ENCODE measurements around the gene DAGLA.

Gene DAGLA

GRCh38 chr11:61706452-61707400 is 26.5 kb downstream of the DAGLA start:
- in situ Hi-C loops (cut with MboI; ENCODE audit: low sequenced_read_pairs): no loop called here

- in situ Hi-C loops (cut with MboI; ENCODE audit: low sequenced_read_pairs): no loop called here
Measured at GRCh38 chr11:61707574-61707973, 27.4 kb downstream of the DAGLA start.

- in situ Hi-C loops (cut with MboI; ENCODE audit: low sequenced_read_pairs): no loop called here
Measured at GRCh38 chr11:61709110-61709509, 28.9 kb downstream of the DAGLA start.

GRCh38 chr11:61709572-61709971 is 29.4 kb downstream of the DAGLA start:
- in situ Hi-C loops (cut with MboI; ENCODE audit: low sequenced_read_pairs): no loop called here

DNA sequence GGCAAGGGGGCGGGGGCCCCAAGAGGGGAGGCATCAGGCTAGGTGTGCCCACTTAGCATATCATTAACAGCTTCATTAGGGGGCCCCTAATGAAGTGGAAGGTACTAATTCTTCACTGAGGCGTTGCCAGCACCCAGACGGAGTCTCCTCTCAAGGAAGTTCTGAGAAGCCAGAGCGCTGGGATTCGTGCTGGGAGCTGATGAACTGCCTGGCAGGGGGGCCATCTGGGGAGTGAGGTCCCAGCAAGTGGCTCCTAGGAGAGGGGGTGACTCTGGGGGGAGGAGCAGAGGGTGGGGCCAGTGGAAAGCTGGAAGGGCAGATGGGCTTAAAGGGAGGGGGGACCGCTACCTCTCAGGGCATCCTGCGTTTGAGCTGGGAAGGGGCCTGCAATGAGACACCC is 29.8 kb downstream of the DAGLA start:
- in situ Hi-C loops (cut with MboI; ENCODE audit: low sequenced_read_pairs): no loop called here

DNA sequence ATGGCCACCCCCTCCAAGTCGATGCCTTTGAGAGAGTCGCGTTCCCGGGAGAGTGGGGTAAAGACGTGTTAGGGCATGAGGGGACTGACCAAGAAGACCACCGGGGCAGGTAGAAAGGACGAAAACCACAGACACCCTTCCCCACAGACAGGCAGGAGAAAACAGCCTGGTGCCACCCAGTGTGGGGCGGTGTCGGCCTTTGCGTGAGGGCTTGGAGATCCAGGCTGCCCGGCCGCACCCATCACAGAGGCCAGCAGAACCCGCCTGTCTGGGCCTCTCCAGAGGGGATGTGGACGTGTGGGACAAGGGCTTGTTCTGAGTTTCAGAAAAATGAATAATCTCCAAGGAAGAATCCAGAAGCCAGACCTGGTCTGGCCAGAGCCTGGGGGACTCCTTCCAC is 30.8 kb downstream of the DAGLA start:
- in situ Hi-C loops (cut with MboI; ENCODE audit: low sequenced_read_pairs): no loop called here

DNA sequence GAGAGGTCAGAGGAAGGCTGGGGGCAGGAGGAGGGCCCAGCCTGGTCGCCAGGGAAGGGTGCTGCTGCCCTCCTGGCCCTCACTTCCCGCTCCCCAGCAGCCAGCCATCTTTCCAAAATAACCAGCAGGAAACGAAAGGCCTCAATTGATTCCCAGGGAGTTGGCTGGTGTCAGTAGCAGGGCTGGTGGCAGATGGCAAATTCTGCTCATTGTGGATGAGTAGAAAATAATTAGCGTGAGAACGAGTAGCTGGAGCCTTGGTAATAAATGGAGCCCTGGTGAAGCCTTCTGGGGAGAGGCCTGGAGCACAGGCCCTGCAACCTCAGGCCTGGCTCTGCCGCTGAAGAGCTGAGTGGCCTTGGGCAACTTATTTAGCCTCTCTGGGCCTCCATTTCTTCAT is 31.3 kb downstream of the DAGLA start:
- in situ Hi-C loops (cut with MboI; ENCODE audit: low sequenced_read_pairs): no loop called here

DNA sequence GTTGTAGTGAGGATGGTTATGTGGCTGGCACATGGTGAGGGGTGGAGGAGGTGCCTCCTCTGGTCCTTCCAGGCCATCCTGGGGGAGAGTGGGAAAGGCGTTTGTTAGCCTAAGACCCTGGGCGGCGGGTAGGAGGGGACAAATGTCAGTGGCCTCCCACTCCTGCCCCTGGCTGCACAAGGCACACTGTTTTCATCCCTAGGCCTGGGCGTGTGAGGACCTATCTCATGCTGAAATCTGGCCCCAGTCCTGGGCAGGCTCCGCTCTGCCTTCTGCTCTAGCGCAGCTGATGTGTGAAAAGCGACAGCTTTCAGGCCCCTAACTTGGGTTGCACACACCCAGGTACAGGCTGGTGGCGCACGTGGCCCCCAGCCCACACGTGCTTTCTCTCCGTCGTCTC is 32.1 kb downstream of the DAGLA start:
- in situ Hi-C loops (cut with MboI; ENCODE audit: low sequenced_read_pairs): no loop called here

DNA sequence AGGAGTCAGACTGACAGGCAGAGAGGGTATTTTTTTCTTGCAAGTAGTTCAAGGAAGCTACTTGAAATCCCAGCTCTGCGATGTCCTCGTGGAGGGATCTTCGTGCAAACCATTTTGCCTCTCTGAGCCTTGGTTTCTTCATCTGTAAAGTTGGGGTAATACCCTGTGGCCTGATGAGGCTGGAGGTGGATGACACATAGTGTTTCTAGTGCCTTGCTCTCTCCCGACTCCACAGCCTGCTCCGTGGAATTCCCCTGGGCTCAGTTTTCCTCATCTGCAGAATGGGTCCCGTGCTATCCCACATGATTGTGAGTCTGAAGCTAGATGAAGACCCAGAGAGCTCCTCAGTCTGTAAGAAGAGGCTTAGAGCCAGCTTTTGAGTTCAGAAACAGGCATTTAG is 32.7 kb downstream of the DAGLA start:
- in situ Hi-C loops (cut with MboI; ENCODE audit: low sequenced_read_pairs): no loop called here

DNA sequence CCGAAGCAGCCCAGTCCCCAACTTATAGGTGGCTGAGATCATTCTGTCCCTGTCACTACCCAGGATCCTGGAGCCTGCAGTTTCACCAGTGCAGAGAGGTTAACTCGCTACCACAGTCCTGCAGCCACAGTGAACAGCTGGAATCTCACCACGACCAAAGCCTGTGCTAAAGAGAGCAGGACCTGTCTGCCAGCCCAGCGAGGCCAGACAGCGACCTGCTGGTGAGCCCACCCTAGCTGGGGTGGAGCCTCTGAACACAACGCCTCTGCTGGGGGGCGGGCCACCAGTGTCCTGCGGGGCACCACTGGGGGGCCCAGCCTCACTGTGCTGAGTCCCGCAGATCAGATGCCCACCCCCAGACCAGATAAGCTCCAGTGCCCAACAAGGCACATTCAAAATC is 33.3 kb downstream of the DAGLA start:
- in situ Hi-C loops (cut with MboI; ENCODE audit: low sequenced_read_pairs): no loop called here

- in situ Hi-C loops (cut with MboI; ENCODE audit: low sequenced_read_pairs): no loop called here
Measured at GRCh38 chr11:61713906-61714305, 33.7 kb downstream of the DAGLA start.

DNA sequence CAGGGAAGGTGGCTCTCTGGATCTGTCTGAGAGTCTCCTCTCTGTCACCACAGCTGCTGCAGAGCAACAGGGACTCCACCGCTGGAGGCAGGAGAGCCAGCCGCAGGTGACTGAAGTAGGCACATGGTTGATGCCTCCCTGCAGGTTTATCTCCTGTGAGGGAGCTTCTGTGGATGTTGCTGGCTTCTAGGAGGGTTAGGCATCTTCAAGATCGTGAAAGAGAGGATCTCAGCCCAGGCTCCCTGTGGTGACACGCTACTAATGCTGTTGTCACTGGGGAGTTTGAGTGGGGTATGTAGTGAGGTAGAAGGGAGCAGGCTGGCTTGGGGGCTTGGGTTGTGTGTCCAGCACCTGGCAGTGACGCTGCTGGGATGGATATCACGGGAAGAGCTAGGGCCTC is 34.1 kb downstream of the DAGLA start:
- in situ Hi-C loops (cut with MboI; ENCODE audit: low sequenced_read_pairs): no loop called here

DNA sequence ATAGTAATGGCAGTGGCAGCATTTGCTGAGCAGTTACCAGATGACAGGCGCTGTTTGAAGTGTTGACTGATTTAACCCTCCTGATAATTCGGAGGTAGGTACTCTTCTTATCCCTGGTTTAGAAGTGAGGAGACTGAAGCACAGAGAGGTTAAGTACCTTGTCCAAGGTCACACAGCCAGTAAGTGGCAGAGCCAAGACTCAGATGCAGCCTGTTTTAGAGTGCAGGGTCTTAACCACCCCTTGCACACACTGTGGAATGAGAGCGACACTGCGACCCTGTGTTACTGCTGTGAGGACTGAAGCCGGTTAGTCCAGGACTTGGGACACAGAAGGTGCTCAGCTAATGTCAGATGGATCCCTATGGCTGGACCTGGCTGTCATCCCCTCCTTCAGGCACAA is 34.7 kb downstream of the DAGLA start:
- in situ Hi-C loops (cut with MboI; ENCODE audit: low sequenced_read_pairs): no loop called here

DNA sequence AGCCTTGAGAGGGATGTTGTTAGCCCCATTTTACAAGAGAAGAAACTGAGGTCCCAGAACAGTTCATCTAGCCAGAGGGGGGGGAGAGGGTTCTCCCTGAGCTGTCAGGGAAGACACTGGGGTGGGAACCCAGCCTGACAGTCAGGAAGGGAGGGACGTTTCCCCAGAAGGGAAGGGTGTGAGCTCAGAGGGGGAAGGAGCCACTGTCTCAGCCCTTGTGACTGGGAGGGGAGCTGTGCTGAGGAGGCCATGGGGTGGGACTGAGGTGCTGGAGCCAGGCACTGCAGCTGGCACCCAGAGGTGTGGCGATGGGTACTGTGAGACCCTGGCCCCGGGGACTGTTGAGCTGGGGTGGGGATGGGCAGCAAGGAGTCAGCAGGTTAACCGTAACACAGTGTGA is 35.7 kb downstream of the DAGLA start:
- in situ Hi-C loops (cut with MboI; ENCODE audit: low sequenced_read_pairs): no loop called here

GRCh38 chr11:61716478-61717285 is 36.5 kb downstream of the DAGLA start:
- in situ Hi-C loops (cut with MboI; ENCODE audit: low sequenced_read_pairs): no loop called here

DNA sequence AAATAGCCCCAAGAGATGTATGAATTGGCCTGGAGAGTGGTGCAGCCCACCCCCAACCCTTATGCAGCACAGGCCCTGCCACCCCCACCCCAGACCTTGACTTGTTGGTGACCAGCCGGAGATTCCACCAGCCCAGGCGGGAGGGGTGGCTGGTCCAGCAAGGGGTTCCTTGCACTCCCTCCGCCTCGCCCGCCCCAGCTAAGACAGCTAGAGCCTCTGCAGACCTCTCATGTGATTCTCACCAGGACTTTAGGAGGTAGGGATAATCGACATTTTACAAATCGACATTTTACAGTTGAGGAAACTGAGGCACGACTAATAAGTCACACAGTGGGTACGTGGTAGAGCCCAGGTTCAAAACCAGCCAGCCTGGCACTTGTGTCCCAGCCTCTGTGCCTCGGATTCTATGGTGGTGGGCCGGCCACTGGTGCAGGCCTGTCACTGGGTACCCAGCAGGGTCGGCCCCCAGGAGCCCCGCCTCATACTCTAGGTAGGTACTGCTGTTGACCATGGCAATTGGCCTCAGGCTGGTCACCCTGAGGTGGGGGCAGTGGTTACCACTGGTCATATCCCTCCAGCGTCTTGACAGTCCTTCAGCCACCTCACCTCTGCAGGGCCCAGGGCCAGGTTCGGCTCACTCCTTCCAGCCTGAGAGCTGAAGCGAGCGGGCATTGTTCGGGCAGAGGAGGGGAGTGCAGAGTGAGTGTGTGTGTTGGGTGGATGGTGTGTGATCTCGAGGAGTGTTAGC is 37.3 kb downstream of the DAGLA start:
- in situ Hi-C loops (cut with MboI; ENCODE audit: low sequenced_read_pairs): no loop called here

GRCh38 chr11:61718046-61718531 is 37.9 kb downstream of the DAGLA start:
- in situ Hi-C loops (cut with MboI; ENCODE audit: low sequenced_read_pairs): no loop called here

GRCh38 chr11:61718621-61719302 is 38.6 kb downstream of the DAGLA start:
- in situ Hi-C loops (cut with MboI; ENCODE audit: low sequenced_read_pairs): no loop called here

DNA sequence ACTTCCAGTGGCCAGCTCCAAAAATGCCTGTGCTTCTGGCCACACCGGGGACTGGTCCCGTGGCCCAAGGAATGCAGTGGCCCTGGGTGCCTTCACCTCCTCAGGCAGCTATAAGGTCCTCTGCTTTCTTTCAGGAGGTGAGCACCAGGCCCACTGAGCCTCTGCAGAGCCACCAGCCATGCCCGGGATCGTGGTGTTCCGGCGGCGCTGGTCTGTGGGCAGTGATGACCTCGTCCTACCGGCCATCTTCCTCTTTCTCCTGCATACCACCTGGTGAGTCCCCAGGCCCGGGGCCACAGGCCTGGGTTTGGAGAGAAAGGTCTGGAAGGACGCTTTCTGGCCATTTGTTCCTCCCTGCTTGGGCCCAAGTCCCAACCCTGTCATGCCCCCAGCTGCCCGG is 39.8 kb downstream of the DAGLA start:
- in situ Hi-C loops (cut with MboI; ENCODE audit: low sequenced_read_pairs): no loop called here

GRCh38 chr11:61720597-61720996 is 40.4 kb downstream of the DAGLA start:
- in situ Hi-C loops (cut with MboI; ENCODE audit: low sequenced_read_pairs): no loop called here

DNA sequence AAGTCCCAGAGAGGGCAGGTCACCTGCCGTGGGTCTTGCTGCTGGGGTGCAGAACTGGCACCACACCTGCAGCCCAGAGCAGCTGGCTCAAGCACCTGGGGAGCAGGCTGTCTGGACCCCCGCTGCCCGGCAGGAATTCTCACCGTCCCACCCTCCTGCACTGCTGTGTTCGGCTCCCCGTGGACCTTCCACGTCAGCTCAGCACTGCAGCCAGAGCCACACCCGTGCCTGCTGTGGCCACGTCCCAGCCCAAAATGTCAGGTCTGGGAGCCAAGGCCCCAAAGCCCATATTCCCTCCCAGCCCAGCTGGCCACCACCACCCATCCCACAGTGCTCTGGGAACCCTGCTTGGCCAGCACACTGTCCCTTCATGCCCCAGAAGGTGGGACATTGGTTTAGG is 44.2 kb downstream of the DAGLA start:
- in situ Hi-C loops (cut with MboI; ENCODE audit: low sequenced_read_pairs): no loop called here
